ENCODE data around the gene RNGTT.
"Not testable (repeated sequence)": the region's sequence is repeated elsewhere in the genome, so short reads cannot be mapped to it uniquely, and the experiment has no call there.

The RNGTT gene

DNA sequence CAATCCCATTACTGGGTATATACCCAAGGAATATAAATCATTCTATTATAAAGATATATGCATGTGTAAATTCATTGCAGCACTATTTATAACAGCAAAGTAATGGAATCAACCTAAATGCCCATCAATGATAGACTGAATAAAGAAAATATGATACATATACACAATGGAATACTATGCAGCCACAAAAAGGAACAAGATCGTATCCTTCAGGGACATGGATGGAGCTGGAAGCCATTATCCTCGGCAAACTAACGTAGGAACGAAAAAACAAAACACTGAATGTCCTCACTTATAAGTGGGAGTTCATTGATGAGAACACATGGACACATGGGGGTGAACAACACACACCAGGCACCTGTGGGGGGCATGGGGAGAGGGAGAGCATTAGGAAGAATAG, 156.7 kb downstream of the RNGTT start:
- no peak for DNase-seq

DNA sequence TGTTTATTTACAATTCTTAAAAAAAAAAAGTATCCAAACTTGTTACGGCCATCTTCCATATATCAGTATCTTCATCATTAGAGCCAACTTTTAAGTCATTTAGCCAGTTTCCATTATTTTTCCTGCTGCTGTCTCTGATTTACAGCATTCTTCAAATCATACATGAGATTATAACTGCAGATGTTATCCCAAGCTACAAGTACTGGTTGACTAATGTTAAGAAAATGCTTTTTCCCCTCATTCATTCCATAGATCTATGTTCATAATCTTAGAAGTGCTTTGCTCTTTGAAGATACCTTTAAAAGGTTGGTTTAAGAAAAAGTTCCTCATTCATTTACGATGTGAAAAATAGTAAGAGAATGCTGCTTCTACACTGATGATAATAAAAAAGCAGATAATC, 158.7 kb downstream of the RNGTT start:
- no peak for DNase-seq

DNA sequence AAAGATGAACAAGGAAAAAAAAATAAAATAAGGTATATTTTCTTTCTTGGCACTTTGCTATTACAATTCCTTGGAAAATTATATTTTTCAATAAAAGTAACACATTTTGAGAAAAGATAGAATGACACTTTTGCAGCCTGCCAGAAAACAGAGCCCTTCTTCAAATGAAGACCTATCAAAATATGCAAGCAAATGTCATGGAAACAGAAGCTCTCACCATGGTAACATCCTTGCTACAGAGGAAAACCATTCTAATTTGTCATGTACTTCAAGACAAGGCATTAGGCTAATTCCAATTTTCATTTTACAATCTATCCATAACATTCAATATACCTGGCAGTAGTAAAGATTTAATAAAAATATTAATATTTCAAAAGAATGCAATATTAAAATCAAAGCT, 177.9 kb downstream of the RNGTT start:
- no peak for DNase-seq

DNA sequence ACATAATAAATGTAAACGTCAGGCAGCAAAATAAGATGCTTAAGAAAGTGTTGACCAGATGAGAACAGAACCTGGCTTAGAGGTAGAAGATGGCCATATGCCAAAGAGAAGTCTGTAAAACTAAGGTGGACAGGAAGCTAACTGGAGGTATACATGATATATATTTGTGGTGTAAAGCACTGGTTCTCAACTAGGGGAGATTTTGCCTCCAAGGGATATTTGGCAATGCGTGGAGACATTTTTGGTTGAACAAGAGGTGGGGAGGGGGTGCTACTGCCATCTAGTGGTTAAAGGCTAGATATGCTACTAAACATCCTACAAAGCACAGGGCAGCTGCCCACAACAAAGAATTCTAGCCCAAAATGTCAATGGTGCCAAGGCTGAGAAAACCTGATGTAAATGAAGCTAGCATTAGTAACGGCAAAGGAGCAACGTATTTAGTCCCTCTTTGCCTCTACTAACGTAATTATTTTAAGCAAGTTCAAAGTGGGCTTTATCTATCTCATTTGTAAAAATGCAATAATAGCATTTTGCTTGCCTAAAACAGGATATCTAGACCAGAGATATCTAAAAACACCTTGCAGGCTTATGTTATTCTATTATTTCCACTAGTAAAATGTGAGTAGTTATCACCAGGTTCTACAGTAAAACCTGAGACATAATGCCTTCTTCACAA, 182.6 kb downstream of the RNGTT start:
- peak; percentile 51 to 63 for DNase-seq

DNA sequence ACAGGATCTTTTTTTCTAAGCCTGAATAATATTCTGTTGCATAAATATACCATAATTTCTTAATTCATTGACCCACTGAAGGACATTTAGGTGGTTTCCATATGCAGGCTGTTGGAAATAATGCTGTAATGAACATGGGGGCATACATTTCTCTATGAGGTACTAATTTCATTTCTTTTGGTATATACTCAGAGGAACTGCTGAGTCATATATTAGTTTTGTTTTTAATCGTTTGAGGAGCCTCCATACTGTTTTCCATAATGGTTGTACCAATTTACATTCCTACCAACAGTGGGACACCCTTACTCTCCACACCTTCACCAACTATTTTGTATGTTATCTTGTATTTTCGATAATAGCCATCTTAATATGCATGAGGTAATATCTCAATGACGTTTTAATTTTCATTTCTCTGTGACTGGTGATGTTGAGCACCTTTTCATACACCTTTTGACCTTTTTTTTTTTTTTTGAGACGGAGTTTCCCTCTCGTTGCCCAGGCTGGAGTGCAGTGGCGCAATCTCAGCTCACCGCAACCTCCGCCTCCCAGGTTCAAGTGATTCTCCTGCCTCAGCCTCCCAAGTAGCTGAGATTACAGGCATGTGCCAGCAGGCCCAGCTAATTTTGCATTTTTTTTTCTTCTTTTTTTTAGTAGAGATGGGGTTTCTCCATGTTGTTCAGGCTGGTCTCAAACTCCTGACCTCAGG, 187.4 kb downstream of the RNGTT start:
- no peak for DNase-seq

DNA sequence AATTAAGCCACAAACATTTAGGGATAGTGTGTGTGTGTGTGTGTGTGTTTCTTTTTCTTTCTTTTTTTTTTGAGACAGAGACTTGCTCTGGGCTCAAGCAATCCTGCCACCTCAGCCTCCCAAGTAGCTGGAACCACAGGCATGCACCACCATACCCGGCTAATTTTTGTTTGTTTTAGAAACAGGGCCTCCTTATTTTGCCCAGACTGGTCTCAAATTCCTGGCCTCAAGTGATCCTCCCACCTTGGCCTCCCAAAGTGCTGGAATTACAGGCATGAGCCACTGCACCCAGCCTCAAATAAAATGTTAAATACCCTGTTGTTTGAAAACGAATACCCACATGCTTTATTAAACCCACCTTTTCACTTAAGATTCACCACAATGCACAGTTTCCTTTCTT, 195.3 kb downstream of the RNGTT start:
- not testable (repeated sequence) for DNase-seq

DNA sequence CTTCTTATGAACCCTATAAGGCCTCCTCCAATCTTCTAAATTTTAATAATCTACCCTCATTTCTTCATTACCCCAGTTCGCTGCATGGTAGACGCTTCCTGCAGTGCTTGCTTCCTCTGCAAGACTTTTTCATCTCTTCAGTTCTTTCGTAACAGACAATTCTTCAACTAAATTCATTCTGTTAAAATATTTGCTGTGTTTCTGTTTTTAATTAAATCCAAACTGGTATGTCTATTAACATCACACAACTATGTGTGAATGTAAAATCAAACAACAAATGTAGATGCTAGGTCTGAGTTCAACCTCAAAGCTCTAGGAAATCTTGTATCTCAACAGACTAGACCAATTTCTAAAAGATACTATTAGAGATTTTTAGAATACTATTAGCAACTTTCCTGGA, 199.3 kb downstream of the RNGTT start:
- DNase-seq, result no peak

DNA sequence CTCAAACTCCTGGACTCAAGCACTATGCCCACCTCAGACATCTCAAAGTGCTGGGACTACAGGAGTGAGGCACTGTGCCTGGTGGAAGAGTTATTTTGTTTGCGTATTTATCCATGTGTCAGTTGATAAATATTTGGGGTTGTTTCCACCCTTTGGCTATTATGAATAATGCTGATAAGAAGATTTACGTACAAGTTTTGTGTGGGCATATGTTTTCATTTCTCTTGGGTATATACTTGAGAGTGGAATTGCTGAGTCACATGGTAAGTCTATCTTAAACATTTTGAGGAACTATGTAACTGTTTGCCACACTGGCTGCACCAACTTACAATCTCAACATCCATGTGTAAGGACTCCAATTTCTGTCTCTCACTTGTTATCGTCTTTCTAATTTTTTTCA, 200.3 kb downstream of the RNGTT start:
- no peak for DNase-seq

DNA sequence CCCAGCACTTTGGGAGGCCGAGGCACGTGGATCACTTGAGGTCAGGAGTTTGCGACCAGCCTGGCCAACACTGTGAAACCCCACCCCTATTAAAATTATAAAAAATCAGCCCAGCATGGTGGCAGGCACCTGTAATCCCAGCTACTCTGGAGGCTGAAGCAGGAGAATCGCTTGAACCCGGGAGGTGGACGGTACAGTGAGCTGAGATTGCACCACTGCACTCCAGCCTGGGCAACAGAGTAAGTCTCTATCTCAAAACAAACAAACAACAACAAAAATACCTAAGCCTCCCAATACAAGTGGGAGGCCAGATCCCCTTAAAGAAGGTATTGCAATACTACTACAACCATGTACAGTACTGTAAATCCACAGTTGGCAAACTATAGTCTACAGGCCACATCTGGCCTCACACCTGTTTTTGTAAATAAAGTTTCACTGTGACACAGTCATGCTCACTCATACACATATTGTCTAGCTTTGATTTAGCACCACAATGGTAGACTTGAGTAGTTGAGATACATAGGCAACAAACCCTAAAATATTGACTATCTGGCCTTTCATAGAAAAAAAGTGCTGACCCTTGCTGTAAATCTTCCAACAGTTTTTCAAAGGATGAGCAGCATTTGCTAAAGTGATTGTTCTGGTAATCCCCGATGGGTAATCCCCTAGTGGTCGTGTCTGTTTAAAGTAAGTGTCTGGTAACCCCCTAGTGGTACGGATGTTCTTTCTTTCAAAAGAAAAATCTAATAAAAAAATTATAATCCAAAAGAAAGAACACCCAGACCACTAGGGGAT, 202.0 kb downstream of the RNGTT start:
- peak in 1 of 2 donors; percentile 9 for DNase-seq

DNA sequence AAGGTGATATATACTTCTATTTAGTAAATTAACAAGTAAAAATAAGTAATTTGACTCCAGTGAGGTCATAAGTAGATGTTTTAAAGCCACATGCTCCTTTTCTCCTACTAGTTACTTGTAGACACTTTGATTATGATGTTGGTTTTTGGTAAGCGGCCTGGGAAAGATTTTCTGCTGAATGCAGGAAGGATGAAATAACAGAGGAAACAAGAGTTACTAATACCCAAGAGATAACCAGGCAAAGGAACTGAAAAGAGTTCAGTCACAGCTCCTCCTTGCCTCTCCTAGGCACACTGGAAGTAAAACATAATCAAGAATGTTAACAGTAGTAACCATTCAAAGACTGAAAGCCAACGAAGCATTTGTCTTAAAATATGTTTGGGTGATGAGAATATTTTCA, 203.3 kb downstream of the RNGTT start:
- DNase-seq, result no peak

DNA sequence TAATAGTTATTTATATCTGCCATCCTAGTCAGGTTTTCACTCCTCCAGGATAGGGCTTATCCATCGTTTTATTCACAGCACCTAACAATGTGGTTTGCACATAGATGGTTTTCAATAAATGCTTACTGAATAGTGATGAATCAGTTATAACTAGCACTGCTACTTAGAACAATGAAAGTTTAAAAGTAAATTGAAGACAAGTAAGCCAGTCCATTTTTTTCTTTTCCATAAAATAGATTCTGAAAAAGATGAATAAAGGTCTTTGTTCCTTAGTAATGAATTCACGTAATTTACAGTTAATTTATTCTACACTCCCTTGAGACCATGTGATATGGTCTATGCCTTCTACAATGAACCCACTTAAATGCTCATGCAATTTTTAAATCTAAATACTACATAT, 212.5 kb downstream of the RNGTT start:
- no peak for DNase-seq

DNA sequence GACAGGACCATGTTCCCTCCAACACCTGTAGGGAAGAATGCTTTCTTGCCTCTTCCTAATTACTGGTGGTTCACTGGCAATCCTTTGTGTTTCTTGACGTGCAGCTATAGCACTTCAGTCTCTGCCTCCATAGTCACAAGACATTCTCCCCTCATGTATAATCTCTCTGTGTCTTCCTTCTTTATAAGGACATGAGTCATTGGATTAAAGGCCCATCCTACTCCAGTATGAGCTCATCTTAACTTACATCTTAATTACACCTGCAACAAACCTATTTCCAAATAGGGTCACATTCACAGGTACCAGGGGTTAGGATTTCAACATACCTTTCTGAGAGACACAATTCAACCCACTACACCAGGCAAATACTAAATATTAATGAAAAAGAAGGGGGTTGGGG, 213.6 kb downstream of the RNGTT start:
- no peak for DNase-seq

DNA sequence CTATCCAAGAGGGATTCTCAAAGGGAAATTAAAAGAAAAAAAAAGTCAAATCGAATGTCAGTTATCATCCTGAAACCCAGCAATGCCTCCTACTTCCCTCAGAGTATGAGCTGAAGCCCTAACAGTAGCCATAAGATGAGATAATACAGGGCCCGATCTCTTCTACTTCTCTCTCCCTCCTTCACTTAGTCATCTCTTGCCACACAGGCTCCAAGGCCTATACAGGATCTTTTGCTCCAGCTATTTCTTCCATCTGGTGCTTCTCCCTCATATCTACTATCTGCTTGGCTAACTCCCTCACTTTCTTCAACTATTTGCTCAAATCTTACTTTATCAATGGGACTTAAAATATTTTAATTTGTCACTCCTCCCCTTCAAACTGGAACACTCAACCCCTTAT, 215.3 kb downstream of the RNGTT start:
- no peak for DNase-seq

DNA sequence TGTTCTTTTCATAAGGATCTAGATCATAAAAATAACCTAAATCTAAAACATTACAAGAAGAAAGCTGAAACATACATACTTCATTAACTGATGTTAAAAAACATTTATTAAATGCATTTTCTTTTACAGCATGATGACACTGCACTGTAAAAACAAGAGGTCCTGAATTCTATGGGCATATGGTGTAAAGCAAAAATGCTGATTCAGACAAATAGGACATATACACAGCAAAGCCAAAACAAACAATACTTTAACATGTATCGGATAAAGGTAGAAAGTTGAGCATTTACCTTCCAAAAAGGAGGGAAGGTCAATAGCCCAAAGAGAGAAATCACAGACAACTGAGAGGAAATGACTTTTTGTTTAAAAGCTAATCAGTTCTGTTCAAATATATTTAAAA, 221.5 kb downstream of the RNGTT start:
- DNase-seq, result no peak

DNA sequence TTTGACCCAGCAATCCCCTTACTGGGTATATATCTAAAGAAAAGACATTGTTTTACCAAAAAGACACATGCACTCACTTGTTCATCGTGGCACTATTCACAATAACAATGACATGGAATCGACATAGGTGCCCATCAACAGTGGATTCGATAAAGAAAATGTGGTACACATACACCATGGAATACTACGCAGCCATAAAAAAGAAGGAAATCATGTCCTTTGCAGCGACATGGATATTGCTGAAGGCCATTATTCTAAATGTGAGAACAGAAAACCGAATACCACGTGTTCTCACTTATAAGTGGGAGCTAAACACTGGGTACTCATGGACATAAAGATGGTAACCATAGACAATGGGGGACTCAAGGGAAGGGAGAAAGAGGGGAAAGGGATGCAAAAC, 222.3 kb downstream of the RNGTT start:
- no peak for DNase-seq

DNA sequence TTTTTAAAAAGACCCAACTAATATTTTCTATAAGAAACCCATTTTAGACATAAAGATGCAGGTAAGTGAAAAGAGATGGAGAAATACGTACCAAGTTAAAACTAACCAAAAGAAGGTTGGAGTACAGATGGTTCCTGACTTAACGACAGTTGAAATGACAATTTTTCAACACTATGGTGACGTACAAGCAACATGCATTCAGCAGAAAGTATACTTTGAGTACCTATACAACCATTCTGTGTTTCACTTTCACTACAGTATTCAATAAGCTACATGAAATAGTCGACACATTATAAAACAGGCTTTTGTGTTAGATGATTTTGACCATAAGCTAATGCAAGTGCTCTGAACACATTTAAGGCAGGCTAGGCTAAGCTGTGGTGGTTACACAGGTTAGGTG, 228.9 kb downstream of the RNGTT start:
- no peak for DNase-seq

DNA sequence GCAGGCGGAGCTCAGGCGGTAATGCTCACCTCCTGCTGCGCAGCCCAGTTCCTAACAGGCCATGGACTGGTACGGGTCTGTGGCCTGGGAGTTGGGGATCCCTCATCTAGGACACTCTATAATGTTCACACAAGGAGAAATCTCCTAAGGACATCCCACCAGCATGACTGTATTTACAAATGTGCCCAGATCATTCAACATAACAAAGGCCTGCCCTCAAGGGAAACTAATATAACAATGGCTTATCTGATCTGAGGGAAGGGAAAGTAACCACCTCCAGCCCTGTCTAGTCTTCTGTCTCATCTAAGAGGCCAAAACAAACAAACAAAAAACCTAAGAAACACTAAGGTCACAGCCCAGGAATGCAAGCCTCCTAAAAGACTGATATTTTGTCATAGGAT, 232.8 kb downstream of the RNGTT start:
- no peak for DNase-seq

DNA sequence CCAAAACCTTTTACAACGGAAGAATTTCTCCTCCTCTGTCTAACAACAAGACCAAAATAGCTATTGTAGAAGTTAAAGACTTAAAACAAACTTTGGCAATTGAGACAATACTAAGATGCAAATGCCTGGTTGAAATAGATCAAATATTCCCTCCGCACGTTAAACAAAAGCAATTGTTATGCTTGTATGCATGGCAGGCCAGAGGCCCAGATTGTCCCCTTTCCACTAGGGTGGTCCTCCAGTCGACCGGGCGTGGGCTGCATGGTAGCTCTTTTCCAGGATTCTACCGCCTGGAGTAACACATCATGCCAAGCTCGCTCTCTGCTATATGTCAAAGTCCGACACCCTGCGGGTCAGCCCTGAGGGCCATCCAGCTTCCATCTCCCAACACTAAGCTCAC, 234.7 kb downstream of the RNGTT start:
- no peak for DNase-seq

DNA sequence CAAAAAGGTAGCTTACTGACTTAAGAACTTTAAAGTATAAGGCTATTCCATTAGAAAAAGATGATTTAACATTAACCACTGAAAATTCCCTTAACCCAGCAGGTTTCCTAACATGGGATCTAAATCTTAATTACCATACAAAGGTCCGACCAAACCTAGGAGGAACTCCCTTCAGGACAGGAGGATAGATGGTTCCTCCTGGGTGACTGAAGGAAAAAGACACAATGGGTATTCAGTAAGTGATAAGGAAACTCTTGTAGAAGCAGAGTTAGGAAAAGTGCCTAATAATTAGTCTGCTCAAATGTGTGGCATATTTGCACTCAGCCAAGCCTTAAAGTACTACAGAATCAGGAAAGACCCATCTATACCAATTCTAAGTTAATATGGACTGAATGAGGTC, 237.0 kb downstream of the RNGTT start:
- not testable (repeated sequence) for DNase-seq

DNA sequence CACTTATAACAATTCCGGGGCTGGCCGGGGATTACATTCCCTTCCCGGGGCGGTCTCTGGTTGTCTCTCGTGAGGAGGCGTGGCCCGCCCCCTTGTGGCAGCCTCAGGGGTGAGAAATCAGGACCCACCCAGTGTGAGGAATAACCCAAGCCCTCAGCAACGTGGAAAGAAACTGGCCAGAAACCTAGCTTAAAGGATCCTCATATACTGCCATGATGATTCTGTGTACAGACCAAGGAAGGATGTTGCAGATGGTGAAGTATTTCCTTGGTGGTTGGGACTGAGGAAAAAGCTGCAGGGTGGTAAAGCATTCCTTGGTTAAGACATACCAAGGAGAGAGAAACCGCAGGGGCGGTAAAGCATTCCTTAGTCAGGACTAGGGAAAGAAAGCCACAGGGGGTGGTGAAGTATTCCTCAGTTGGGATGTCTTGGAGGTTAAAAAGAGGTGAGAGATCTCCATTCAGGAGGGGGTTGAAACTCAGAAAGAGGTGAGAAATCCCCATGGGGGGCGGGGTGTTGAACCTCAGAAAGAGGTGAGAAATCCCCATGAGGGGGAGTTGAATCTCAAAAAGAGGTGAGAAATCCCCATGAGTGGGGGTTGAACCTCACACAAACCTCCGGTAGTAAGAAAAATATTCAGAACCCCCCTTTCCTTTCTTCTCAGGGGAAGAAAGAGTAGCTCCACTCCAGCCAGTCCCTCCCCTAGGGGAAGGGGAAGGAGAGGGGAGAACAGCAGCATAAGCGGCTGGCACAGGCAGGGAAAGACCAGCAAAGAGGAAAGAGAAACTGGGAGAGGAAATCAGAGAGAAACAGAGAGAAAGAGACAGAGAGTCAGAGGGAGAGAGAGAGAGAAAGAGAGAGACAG, 238.1 kb downstream of the RNGTT start:
- no peak for DNase-seq

DNA sequence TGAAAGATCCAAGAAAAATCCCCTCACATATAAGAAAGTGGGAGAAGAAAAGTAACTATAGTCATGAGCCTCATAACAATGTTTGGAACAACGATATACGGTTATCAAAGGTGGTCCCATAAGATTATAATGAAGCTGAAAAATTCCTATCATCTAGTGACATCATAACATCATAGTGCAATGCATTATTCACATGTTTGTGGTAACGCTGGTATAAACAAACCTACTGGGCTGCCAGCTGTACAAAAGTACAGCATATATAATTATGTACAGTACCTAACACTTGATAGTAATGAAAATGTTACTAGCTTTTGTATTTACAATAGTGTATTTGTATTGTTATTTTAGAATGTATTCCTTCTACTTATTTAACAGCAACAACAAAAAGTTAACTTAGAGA, 240.7 kb downstream of the RNGTT start:
- no peak for DNase-seq

DNA sequence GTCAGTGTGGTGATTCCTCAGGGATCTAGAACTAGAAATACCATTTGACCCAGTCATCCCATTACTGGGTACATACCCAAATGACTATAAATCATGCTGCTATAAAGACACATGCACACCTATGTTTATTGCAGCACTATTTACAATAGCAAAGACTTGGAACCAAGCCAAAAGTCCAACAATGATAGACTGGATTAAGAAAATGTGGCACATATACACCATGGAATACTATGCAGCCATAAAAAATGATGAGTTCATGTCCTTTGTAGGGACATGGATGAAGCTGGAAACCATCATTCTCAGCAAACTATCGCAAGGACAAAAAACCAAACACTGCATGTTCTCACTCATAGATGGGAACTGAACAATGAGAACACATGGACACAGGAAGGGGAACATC, 247.0 kb downstream of the RNGTT start:
- not testable (repeated sequence) for DNase-seq

Measured in CD4-positive, alpha-beta T cell treated with Interleukin-1 beta for 1 hour (primary cell).